C4-2B (cell line): ENCODE results near the gene NRTN.
"Not testable (repeated sequence)": the region's sequence is repeated elsewhere in the genome, so short reads cannot be mapped to it uniquely, and the experiment has no call there.

ENCODE experiments used
- H3K27ac ChIP-seq: fragments of 450-650 bp; 2 replicates; pipeline ENCODE4 v1.5.1; 2017
- ZFX ChIP-seq: fragments of 450-650 bp; IDR thresholded peaks from 2 replicates; pipeline ENCODE4 v1.6.1; 2017
- TF ChIP-seq, protein P1 (sequence below): fragments of 450-650 bp; conservative IDR thresholded peaks from 2 replicates; pipeline ENCODE4 v1.5.1; 2017; ENCODE audit warnings: mild to moderate bottlenecking

NRTN gene

DNA sequence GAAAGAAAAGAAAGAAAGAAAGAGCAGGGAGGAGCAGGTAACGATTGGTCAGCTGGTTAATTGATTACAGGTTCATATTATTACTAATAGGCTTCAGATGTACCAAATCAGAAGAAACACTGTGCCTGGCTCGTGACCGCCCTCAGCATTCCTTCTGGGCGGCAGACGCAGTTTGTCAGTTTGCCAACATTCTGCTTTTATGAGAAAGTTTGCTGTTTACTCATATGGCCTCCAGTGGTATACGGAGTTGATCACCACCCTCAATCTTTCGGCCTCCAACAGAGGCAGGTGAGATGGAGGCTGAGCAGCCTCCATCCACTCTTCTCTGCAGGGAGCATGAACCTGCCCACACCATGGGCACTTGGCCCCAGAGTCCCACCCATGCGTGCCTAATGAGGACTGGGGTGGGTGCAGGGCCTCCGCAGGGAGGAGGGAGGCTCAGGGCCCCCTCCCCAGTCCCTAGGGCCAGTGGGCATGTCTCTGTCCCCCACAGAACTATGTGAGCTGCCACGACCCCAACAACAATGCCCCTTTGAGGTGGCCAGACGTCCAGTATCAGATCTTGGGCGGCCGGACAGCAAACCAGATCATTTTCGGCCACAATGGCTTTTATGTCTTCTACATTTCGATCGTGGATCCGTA is 29.1 kb upstream of the NRTN start:
- no peak overlapping the region for H3K27ac ChIP-seq
- no peak for TF ChIP-seq ZFX
- TF ChIP-seq, protein P1, sequence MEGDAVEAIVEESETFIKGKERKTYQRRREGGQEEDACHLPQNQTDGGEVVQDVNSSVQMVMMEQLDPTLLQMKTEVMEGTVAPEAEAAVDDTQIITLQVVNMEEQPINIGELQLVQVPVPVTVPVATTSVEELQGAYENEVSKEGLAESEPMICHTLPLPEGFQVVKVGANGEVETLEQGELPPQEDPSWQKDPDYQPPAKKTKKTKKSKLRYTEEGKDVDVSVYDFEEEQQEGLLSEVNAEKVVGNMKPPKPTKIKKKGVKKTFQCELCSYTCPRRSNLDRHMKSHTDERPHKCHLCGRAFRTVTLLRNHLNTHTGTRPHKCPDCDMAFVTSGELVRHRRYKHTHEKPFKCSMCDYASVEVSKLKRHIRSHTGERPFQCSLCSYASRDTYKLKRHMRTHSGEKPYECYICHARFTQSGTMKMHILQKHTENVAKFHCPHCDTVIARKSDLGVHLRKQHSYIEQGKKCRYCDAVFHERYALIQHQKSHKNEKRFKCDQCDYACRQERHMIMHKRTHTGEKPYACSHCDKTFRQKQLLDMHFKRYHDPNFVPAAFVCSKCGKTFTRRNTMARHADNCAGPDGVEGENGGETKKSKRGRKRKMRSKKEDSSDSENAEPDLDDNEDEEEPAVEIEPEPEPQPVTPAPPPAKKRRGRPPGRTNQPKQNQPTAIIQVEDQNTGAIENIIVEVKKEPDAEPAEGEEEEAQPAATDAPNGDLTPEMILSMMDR = no peak

DNA sequence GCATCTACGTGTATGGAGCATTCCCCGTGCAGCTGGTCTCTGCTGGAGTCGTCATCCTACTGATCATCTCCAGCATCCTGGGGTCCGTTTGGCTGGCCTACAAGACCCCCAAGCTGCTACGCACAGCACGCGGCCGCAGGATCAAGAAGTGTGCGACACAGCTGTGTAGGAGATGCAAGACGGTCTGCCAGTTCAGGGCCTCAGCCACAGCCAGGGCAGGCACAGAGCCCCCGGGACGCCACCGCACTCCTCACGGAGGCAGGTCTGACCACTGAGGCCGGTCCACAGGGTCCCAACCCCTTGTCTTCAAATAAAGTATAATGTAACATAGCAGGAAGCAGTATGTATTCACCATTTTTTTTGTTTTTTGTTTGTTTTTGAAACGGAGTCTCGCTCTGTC is 26.5 kb upstream of the NRTN start:
- TF ChIP-seq ZFX = no peak
- TF ChIP-seq, protein P1 = no peak
- H3K27ac ChIP-seq = no peak overlapping the region

DNA sequence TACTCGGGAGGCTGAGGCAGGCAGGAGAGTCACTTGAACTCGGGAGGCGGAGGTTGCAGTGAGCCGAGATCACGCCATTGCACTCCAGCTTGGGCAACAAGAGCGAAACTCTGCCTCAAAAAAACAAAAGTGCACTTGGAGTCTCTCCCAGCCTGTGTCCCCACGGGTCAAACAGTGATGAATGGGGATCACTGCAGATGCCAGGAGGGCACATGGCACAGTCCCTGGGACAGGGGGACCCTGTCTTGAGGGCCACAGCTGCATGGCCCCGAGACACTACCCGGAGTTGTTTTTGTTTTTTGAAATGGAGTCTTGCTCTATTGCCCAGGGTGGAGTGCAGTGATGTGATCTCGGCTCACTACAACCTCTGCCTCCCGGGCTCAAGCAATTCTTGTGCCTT is 24.0 kb upstream of the NRTN start:
- not testable (repeated sequence) for H3K27ac ChIP-seq

DNA sequence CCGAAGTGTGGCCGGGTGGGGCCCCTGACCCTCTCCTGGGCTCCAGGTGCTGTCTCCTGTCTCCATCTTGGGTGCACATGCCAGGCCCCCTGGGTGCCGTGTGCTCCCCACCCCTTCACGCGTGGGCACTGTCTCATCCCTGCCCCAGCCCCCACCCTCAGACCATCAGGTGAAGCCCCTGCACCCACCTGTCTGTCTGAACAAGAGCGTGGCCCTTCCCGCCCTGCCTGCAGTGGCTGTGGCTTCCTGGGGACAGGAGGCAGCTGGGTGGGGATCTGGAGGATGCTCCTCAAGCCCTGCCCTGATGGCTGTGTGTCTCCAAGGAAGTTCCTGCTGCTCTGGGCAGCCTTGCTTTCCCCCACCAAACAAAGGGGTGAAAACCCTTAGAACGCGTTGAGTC is 22.5 kb upstream of the NRTN start:
- no peak overlapping the region for H3K27ac ChIP-seq
- TF ChIP-seq, protein P1 = no peak
- no peak for TF ChIP-seq ZFX

DNA sequence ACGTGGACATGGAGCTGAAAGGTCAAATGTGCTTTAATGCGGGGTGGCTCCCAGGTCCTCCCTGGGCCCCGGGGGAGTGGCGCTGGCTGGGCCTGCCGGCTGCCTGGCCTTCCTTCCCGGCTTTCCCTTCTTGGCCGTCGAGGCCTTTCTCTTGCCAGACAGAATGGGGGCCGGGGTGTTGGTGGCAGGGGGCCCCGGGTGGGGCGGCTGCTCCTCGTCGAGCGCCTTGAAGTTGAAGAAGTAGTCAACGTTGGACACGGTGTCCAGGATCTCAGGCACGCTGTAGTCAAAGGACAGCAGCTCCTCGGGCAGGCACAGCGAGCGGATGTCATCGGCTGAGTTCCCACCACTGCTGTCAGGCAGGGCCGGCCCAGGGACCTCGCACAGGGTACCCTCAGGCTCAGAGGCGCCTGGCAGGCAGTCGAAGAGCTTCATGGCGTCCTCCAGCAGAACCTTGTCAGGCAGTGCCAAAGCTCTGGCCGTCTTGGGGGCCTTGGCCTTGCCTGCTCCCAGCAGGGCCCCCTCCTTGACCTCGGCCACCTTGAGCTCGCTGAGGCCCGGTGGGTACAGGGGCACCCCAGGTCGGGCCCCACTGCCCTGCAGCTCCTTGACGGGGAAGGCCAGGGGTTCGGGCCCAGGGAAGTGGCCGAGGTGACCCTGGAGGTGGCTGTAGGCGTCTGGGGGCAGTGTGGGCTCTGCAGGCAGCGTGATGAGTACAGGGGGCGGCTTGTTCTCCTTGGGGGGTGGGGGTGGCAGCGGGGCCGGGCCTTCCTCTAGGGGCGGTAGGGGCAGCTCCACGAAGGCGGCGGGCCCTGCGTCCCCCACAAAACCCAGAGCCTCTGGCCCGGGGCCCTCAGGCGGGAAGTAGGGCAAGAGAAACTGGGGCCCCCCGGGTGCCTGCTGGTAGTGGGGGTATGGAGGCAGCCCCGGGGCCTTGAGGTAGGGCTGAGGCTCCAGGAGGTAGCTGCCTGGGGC is 21.6 kb upstream of the NRTN start:
- no peak overlapping the region for H3K27ac ChIP-seq
- TF ChIP-seq, protein P1 = no peak
- no peak for TF ChIP-seq ZFX

DNA sequence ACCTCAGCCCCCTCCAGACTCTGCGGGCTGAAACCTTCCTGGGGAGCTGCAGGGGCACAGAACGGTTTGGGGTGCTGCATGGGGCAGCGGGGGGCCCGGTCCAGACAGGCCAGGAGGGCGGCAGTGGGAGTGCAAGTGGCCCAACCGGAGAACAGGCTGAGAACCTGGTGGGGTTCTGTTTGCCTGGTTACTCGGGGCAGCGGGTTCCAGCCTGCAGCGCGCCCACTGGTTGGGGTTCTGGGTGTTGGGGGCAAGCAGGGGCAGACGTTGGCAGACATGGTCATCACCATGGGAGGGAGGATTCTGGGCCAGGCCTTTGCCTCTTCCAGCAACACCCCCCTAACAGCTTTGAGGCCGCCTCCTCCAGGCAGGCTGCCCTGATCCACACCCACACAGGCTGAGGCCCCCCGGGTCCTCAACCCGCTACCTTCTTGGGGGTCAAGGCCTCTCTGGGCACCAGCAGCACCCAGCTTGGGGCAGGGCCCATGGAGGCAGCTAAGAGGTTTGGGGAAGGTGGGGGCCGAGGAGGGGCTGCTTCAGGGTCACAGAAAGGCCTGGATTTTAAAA is 20.2 kb upstream of the NRTN start, which contains the start of gene PRR22:
PRR22 (minus strand) TSS at position 166 of the 567 bp plus-strand sequence; CDS start at position 80, 86 bp downstream.
- no peak for TF ChIP-seq ZFX
- TF ChIP-seq, protein P1 = no peak

DNA sequence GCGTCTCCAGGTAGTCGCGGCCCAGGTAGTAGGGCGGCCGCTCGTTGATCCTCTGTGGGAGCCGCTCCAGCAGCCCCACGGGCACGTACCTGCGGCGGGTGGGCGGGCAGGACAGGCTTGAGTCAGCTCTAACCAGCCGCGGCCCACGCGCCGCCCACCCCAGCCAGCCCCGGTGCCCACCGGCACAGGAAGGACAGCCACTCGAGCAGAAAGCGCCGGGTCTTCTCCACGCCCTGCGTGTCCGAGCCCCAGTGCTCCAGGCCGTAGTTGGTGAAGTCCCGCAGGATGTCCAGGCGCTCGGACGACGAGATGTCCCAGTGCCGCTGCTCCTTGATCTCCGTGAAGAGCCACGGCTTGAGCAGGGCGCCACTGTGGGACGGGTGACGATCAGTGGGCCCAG is 19.4 kb upstream of the NRTN start:
- no peak overlapping the region for H3K27ac ChIP-seq
- no peak for TF ChIP-seq ZFX
- TF ChIP-seq, protein P1 = no peak

More for the DNA sequence above, 20.2 kb upstream of the NRTN start, which contains the start of gene PRR22:
- H3K27ac ChIP-seq = no peak within 1 kb of the TSS
